Peyer's patch (tissue), 4 donors: ENCODE measurements around the gene TMEM132A. TPM values are rescaled to one million over a fixed set of nuclear protein-coding genes. Genes with fewer than 3 reads are reported as not detected.
"Not testable (repeated sequence)": the region's sequence is repeated elsewhere in the genome, so short reads cannot be mapped to it uniquely, and the experiment has no call there.

Source experiments
- DNase-seq, 3 donors: peaks; one replicate each; pipeline ENCODE4 v3.0.0-alpha.2; 2017 to 2019
- H3K27ac ChIP-seq, 4 donors: fragments of 200-600 bp; sonication (generic); one replicate each; pipeline ENCODE4 v1.5.1; 2016 to 2019
- H3K27me3 ChIP-seq, 2 donors: fragments of 200-600 bp; sonication (generic); one replicate each; pipeline ENCODE4 v1.5.1; 2019
- H3K36me3 ChIP-seq, 3 donors: fragments of 200-600 bp; sonication (generic); one replicate each; pipeline ENCODE4 v1.5.1; 2016 to 2019
- H3K4me1 ChIP-seq, 4 donors: fragments of 200-600 bp; sonication (generic); one replicate each; pipeline ENCODE4 v1.5.1; 2016 to 2019
- H3K4me3 ChIP-seq, 4 donors: fragments of 200-600 bp; sonication (generic); 1 replicate in 3 of 4; 2 replicates in 1 of 4; pipeline ENCODE4 v1.5.1; 2016 to 2019; ENCODE audit warnings: mild to moderate bottlenecking in 1 of 4
- H3K9me3 ChIP-seq, 4 donors: fragments of 200-600 bp; sonication (generic); one replicate each; pipeline ENCODE4 v1.5.1; 2016 to 2019; ENCODE audit warnings: mild to moderate bottlenecking in 1 of 4
- CTCF ChIP-seq, 6 experiments: fragments of 450-650 bp in 4 of 6; fragments of 200-600 bp in 2 of 6; sonication (generic) in 1 of 6; IDR thresholded peaks; one replicate each; pipeline ENCODE4 v1.5.1; 2017 to 2019; ENCODE audit warnings: antibody characterized with exemption in 6 of 6, mild to moderate bottlenecking in 3 of 6, moderate library complexity in 1 of 6
- POLR2A ChIP-seq, 2 donors: fragments of 450-650 bp; IDR thresholded peaks; one replicate each; pipeline ENCODE4 v1.5.1; 2017; ENCODE audit warnings: antibody characterized with exemption in 2 of 2, mild to moderate bottlenecking in 2 of 2, moderate library complexity in 2 of 2
- total RNA-seq, 4 donors: library from RNA; depleted of rRNA; stranded (reverse); fragments of >200 nt; gene quantifications; one replicate each; pipeline ENCODE4 v1.1.0, GENCODE V29; 2016

Gene TMEM132A
- total RNA-seq, 4 donors from 2014 or later, result 1.6 to 28.9 (median 4.0) TPM

- peaks cover 4 to 32% (median 13%) of the 10 kb centered on the region in 4 donors for H3K4me1 ChIP-seq
- H3K4me3 ChIP-seq, result no peak overlapping the region
- no peaks in the 10 kb centered on the region for H3K9me3 ChIP-seq
- TF ChIP-seq CTCF (IDR thresholded peaks at IDR 0.05) (no peak), POLR2A (IDR thresholded peaks at IDR 0.05) (no peak)
- H3K27me3 ChIP-seq, result no peaks in the 10 kb centered on the region
- no peak for DNase-seq
- H3K27ac ChIP-seq, result no peak overlapping the region
- no peaks in the 10 kb centered on the region for H3K36me3 ChIP-seq
These were observed 15.5 kb upstream of the TMEM132A start for GRCh38 chr11:60908803-60909202.

DNA sequence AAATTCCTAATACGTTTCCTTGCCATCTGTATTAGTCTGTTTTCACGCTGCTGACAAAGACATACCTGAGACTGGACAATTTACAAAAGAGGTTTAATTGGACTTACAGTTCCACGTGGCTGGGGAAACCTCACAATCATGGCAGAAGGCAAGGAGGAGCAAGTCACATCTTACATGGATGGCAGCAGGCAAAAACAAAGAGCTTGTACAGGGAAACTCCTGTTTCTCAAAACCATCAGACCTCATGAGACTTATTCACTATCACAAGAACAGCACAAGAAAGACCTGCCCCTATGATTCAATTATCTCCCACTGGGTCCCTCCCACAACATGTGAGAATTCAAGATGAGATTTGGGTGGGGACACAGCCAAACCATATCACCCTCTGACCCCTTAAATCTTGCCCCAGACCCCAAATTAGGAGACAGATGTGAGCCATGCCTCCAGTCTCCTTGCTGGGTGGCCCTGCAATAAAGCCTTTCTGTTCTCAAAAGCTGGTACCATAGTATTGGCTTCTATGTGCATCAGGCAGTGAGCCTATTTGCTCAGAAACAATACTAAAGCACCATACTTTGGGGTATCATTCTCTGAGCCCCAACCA is 14.5 kb upstream of the TMEM132A start:
- H3K27me3 ChIP-seq, H3K36me3 ChIP-seq, H3K9me3 ChIP-seq, H3K4me3 ChIP-seq, DNase-seq: not testable (repeated sequence)
- H3K27ac ChIP-seq, result peak overlapping the region in 2 of 4 donors; percentile 29 to 70
- H3K4me1 ChIP-seq, result peaks cover 3 to 25% (median 11%) of the 10 kb centered on the region in 4 donors

DNA sequence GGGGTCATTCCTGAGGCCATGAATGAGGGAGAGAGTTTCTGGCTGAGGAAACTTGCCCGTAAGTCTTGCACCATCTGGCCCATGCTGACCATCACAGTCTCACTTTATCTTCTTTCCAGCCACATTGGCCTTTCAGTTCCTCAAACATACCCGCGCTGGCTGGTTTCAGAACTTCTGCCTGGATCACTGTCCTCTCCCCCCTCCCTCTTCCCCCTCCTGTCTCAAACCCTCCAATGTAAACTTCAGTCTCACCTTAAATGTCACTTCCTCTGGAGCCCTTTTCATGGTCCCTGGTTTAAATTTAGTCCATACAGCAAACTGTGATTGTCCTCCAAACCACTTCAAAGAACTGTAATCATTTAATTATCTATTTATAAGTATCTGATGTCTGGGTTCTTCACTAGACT is 14.0 kb upstream of the TMEM132A start:
- H3K36me3 ChIP-seq, result no peaks in the 10 kb centered on the region
- peak in 2 of 3 donors; percentile 81 to 83 for DNase-seq
- no peaks in the 10 kb centered on the region for H3K9me3 ChIP-seq
- H3K4me1 ChIP-seq, result peaks cover 0 to 23% (median 7%) of the 10 kb centered on the region in 4 donors
- no peak for TF ChIP-seq CTCF (IDR thresholded peaks at IDR 0.05)
- TF ChIP-seq POLR2A (IDR thresholded peaks at IDR 0.05), result no peak
- H3K27ac ChIP-seq, result peak overlapping the region in 3 of 4 donors; percentile 12 to 70 (median 29)
- H3K27me3 ChIP-seq, result no peaks in the 10 kb centered on the region
- no peak overlapping the region for H3K4me3 ChIP-seq

DNA sequence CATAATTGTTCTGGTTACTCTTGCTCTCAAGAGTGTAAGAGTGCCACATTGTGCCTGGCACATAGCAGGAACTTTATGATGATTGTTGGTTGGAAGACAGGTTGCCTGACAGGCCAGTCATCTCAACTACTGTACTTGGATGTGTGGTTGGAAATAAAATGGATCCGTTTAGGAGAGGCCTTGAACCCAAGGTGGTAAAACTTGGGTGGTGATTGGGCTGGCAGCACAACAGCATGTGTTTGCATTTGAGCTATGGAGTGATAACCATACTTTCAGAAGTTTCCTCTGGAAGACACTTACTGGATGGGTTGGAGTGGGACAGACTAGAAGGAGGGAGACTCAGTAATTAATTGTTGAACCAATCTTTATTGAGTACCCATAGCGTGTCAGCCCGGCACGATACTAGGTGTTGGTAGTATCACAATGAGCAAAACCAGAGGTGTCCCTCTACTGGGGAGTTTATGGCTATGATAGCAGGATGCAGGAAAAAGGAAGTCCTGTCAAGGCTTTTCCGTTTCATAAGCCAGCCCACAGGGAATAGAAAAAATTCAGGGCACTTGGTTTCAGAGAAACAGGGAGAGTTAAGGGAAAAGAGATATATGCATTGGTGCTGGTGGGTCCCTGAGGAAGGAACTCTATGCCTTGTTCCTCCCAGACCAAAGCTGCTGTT is 13.4 kb upstream of the TMEM132A start:
- H3K9me3 ChIP-seq, result no peaks in the 10 kb centered on the region
- no peak overlapping the region for H3K4me3 ChIP-seq
- peak overlapping the region in 3 of 4 donors; percentile 11 to 70 (median 12) for H3K27ac ChIP-seq
- H3K4me1 ChIP-seq, result peaks cover 0 to 24% (median 6%) of the 10 kb centered on the region in 4 donors
- no peaks in the 10 kb centered on the region for H3K36me3 ChIP-seq
- H3K27me3 ChIP-seq, result no peaks in the 10 kb centered on the region
- DNase-seq, result peak in 1 of 3 donors; percentile 33
- TF ChIP-seq CTCF (IDR thresholded peaks at IDR 0.05) (no peak), POLR2A (IDR thresholded peaks at IDR 0.05) (no peak)

- no peaks in the 10 kb centered on the region for H3K36me3 ChIP-seq
- H3K4me1 ChIP-seq, result peaks cover 0 to 19% (median 11%) of the 10 kb centered on the region in 4 donors
- peak overlapping the region in 1 of 4 donors; percentile 92 for H3K27ac ChIP-seq
- no peaks in the 10 kb centered on the region for H3K9me3 ChIP-seq
- H3K4me3 ChIP-seq, result no peak overlapping the region
- TF ChIP-seq POLR2A (IDR thresholded peaks at IDR 0.05) (no peak), CTCF (IDR thresholded peaks at IDR 0.05) (no peak)
- no peak for DNase-seq
- H3K27me3 ChIP-seq, result no peaks in the 10 kb centered on the region
These were observed 11.9 kb upstream of the TMEM132A start for GRCh38 chr11:60912223-60912850.
